Trophoblast cell (in vitro differentiated cells and primary cell): ENCODE data around the gene ADORA2B.
A peak's percentile ranks its signal among the peaks of the same experiment; 100 is the strongest.

Experiments used
- DNase-seq, 2 donors: peaks; one replicate each; pipeline ENCODE4 v3.0.0-alpha.2; 2016
- H2AFZ ChIP-seq: 2 replicates; pipeline ENCODE4 v1.6.1; 2013; ENCODE audit warnings: low read length, moderate library complexity, mild to moderate bottlenecking; ENCODE audit not compliant: insufficient read depth, poor library complexity
- H2AK5ac ChIP-seq: 2 replicates; pipeline ENCODE4 v1.6.1; 2013; ENCODE audit warnings: mild to moderate bottlenecking, low read length
- H2BK120ac ChIP-seq: 2 replicates; pipeline ENCODE4 v1.6.1; 2013; ENCODE audit warnings: low read length, mild to moderate bottlenecking, moderate library complexity; ENCODE audit not compliant: insufficient read depth, poor library complexity
- H2BK12ac ChIP-seq: 2 replicates; pipeline ENCODE4 v1.6.1; 2013; ENCODE audit warnings: mild to moderate bottlenecking, low read length, moderate library complexity
- H2BK5ac ChIP-seq: 2 replicates; pipeline ENCODE4 v1.6.1; 2013; ENCODE audit warnings: low read length, low read depth, moderate library complexity, mild to moderate bottlenecking; ENCODE audit not compliant: poor library complexity
- H3K14ac ChIP-seq: 2 replicates; pipeline ENCODE4 v1.6.1; 2013; ENCODE audit warnings: mild to moderate bottlenecking, low read length
- H3K18ac ChIP-seq: 2 replicates; pipeline ENCODE4 v1.6.1; 2013; ENCODE audit warnings: mild to moderate bottlenecking, low read length
- H3K23ac ChIP-seq: 2 replicates; pipeline ENCODE4 v1.6.1; 2013; ENCODE audit warnings: low read length
- H3K27ac ChIP-seq: 2 replicates; pipeline ENCODE4 v1.5.1; 2013; ENCODE audit warnings: low read depth, mild to moderate bottlenecking, inconsistent platforms, low read length, moderate library complexity
- H3K27me3 ChIP-seq: 2 replicates; pipeline ENCODE4 v1.6.1; 2013; ENCODE audit warnings: inconsistent platforms, mild to moderate bottlenecking, low read length, moderate library complexity; ENCODE audit not compliant: insufficient read depth
- H3K36me3 ChIP-seq, 2 experiments: 1 replicate in 1 of 2; 2 replicates in 1 of 2; pipeline ENCODE4 v1.6.1; 2013; ENCODE audit warnings: low read length in 2 of 2, mild to moderate bottlenecking in 2 of 2, moderate library complexity in 1 of 2; ENCODE audit not compliant: insufficient read depth in 2 of 2, control insufficient read depth in 1 of 2
- H3K4ac ChIP-seq: 2 replicates; pipeline ENCODE4 v1.6.1; 2013; ENCODE audit warnings: low read depth, mild to moderate bottlenecking, low read length, moderate library complexity
- H3K4me1 ChIP-seq, 2 experiments: 1 replicate in 1 of 2; 2 replicates in 1 of 2; pipeline ENCODE4 v1.6.1; 2013; ENCODE audit warnings: low read length in 2 of 2, mild to moderate bottlenecking in 2 of 2, moderate library complexity in 1 of 2; ENCODE audit not compliant: insufficient read depth in 2 of 2, control insufficient read depth in 1 of 2
- H3K4me2 ChIP-seq: 2 replicates; pipeline ENCODE4 v1.6.1; 2013; ENCODE audit warnings: inconsistent platforms, mild to moderate bottlenecking, low read length, moderate library complexity
- H3K4me3 ChIP-seq: 2 replicates; pipeline ENCODE4 v1.5.1; 2013; ENCODE audit warnings: mild to moderate bottlenecking, low read depth, low read length, inconsistent platforms
- H3K79me1 ChIP-seq: one replicate; pipeline ENCODE4 v1.6.1; 2013; ENCODE audit warnings: low read length
- H3K79me2 ChIP-seq: 2 replicates; pipeline ENCODE4 v1.6.1; 2013; ENCODE audit warnings: low read length, mild to moderate bottlenecking; ENCODE audit not compliant: control insufficient read depth, insufficient read depth, poor library complexity
- H3K9ac ChIP-seq: 2 replicates; pipeline ENCODE4 v1.6.1; 2013; ENCODE audit warnings: mild to moderate bottlenecking, low read length
- H3K9me3 ChIP-seq: 2 replicates; pipeline ENCODE4 v1.6.1; 2013; ENCODE audit warnings: low read depth, mild to moderate bottlenecking, control low read depth, inconsistent platforms, low read length; ENCODE audit not compliant: insufficient read depth
- H4K12ac ChIP-seq: 2 replicates; pipeline ENCODE4 v1.6.1; 2013; ENCODE audit warnings: low read depth, mild to moderate bottlenecking, low read length, moderate library complexity
- H4K8ac ChIP-seq: 2 replicates; pipeline ENCODE4 v1.6.1; 2013; ENCODE audit warnings: low read depth, mild to moderate bottlenecking, low read length, moderate library complexity
- H4K91ac ChIP-seq: one replicate; pipeline ENCODE4 v1.6.1; 2013; ENCODE audit warnings: low read depth, mild to moderate bottlenecking, low read length, moderate library complexity
- WGBS: extraction: QIAGEN DNeasy Blood & Tissue Kit; methylation state at CpG from one replicate; pipeline ENCODE4 v1.1.7; 2013; ENCODE audit warnings: missing lambda C conversion rate; ENCODE audit not compliant: insufficient read length, insufficient coverage; ENCODE audit errors: extremely low coverage; 5-methylcytosine and 5-hydroxymethylcytosine counted together

ADORA2B gene

GRCh38 chr17:15928286-15928785, 16.6 kb upstream of the ADORA2B start:
- H2AFZ ChIP-seq = no peak overlapping the region
- H2BK12ac ChIP-seq = peak overlapping the region; percentile 29
- no peaks in the 10 kb centered on the region for H3K27me3 ChIP-seq
- H3K9ac ChIP-seq = no peak overlapping the region
- no peak overlapping the region for H4K12ac ChIP-seq
- peaks cover 2% of the 10 kb centered on the region for H3K9me3 ChIP-seq
- H3K14ac ChIP-seq = no peak overlapping the region
- no peaks in the 10 kb centered on the region for H3K79me2 ChIP-seq
- peak overlapping the region; percentile 20 for H4K91ac ChIP-seq
- H3K4me3 ChIP-seq = no peak overlapping the region
- H2BK120ac ChIP-seq = no peak overlapping the region
- H3K4me1 ChIP-seq = peaks cover 7 to 10% of the 10 kb centered on the region in 2 experiments
- no peak overlapping the region for H2BK5ac ChIP-seq
- no peak overlapping the region for H3K27ac ChIP-seq
- no peak overlapping the region for H3K4ac ChIP-seq
- no CpG with 5 or more reads among the region's 9 CpGs for WGBS
- H3K79me1 ChIP-seq = peaks cover 7% of the 10 kb centered on the region
- no peak overlapping the region for H4K8ac ChIP-seq
- H3K4me2 ChIP-seq = no peak overlapping the region
- peak overlapping the region; percentile 23 for H3K18ac ChIP-seq
- H2AK5ac ChIP-seq = no peak overlapping the region
- no peak overlapping the region for H3K23ac ChIP-seq
- no peak for DNase-seq
- no peaks in the 10 kb centered on the region for H3K36me3 ChIP-seq

GRCh38 chr17:15929941-15930340, 15.0 kb upstream of the ADORA2B start:
- WGBS = no CpG with 5 or more reads among the region's 4 CpGs

GRCh38 chr17:15930426-15930825, 14.5 kb upstream of the ADORA2B start:
- Histone ChIP-seq H3K79me1 (peaks cover 4% of the 10 kb centered on the region), H2BK12ac (peak overlapping the region; percentile 60), H3K27me3 (no peaks in the 10 kb centered on the region), H2BK120ac (peak overlapping the region; percentile 12), H3K9ac (no peak overlapping the region), H3K9me3 (peaks cover 2% of the 10 kb centered on the region), H3K4ac (no peak overlapping the region), H3K36me3 (no peaks in the 10 kb centered on the region), H3K4me3 (no peak overlapping the region), H2BK5ac (no peak overlapping the region), H3K79me2 (no peaks in the 10 kb centered on the region), H3K4me1 (peaks cover 7 to 10% of the 10 kb centered on the region in 2 experiments), H3K4me2 (no peak overlapping the region), H3K18ac (no peak overlapping the region), H3K14ac (no peak overlapping the region), H2AK5ac (no peak overlapping the region), H4K91ac (no peak overlapping the region), H3K23ac (no peak overlapping the region), H4K12ac (no peak overlapping the region), H3K27ac (no peak overlapping the region), H4K8ac (peak overlapping the region; percentile 39), H2AFZ (no peak overlapping the region)
- no peak for DNase-seq
- no CpG with 5 or more reads among the region's 6 CpGs for WGBS

More at GRCh38 chr17:15929941-15930340, 15.0 kb upstream of the ADORA2B start:
- no peak overlapping the region for H2BK5ac ChIP-seq
- peaks cover 2% of the 10 kb centered on the region for H3K9me3 ChIP-seq
- no peak for DNase-seq
- no peak overlapping the region for H4K8ac ChIP-seq
- no peak overlapping the region for H3K4me3 ChIP-seq
- no peak overlapping the region for H3K9ac ChIP-seq
- no peak overlapping the region for H3K4ac ChIP-seq
- H3K27me3 ChIP-seq = no peaks in the 10 kb centered on the region
- H3K18ac ChIP-seq = no peak overlapping the region
- H4K12ac ChIP-seq = no peak overlapping the region
- H3K79me1 ChIP-seq = peaks cover 4% of the 10 kb centered on the region
- H3K4me2 ChIP-seq = no peak overlapping the region
- no peak overlapping the region for H2BK12ac ChIP-seq
- H2BK120ac ChIP-seq = no peak overlapping the region
- H3K14ac ChIP-seq = no peak overlapping the region
- peaks cover 7 to 10% of the 10 kb centered on the region in 2 experiments for H3K4me1 ChIP-seq
- no peaks in the 10 kb centered on the region for H3K79me2 ChIP-seq
- no peak overlapping the region for H4K91ac ChIP-seq
- H3K36me3 ChIP-seq = no peaks in the 10 kb centered on the region
- no peak overlapping the region for H2AK5ac ChIP-seq
- no peak overlapping the region for H3K23ac ChIP-seq
- no peak overlapping the region for H3K27ac ChIP-seq
- H2AFZ ChIP-seq = no peak overlapping the region

- Histone ChIP-seq H3K14ac (no peak overlapping the region), H2BK120ac (no peak overlapping the region), H3K36me3 (no peaks in the 10 kb centered on the region), H2BK5ac (no peak overlapping the region), H4K12ac (no peak overlapping the region), H4K91ac (no peak overlapping the region), H3K4me2 (no peak overlapping the region), H3K9me3 (peaks cover 2% of the 10 kb centered on the region), H3K27me3 (no peaks in the 10 kb centered on the region), H3K4me3 (no peak overlapping the region), H3K79me2 (no peaks in the 10 kb centered on the region), H3K4ac (no peak overlapping the region), H2BK12ac (no peak overlapping the region), H3K27ac (no peak overlapping the region), H3K79me1 (peaks cover 3% of the 10 kb centered on the region), H4K8ac (no peak overlapping the region), H3K18ac (no peak overlapping the region), H3K9ac (no peak overlapping the region), H2AFZ (no peak overlapping the region), H2AK5ac (no peak overlapping the region), H3K4me1 (peaks cover 6 to 7% of the 10 kb centered on the region in 2 experiments), H3K23ac (no peak overlapping the region)
- DNase-seq = no peak
Observed at GRCh38 chr17:15931394-15931793, 13.5 kb upstream of the ADORA2B start.
